GM12864 (cell line): ENCODE measurements around the gene ESPNL.
A peak's percentile ranks its signal among the peaks of the same experiment; 100 is the strongest.

ENCODE experiments used
- DNase-seq: peaks from one replicate; pipeline ENCODE4 v3.0.0-alpha.2; 2011; ENCODE audit warnings: low read depth
- H3K4me3 ChIP-seq: 2 replicates; pipeline ENCODE4 v1.5.1; 2011; ENCODE audit warnings: mild to moderate bottlenecking, low read depth, low read length, control low read depth
- TF ChIP-seq, protein P1 (sequence below): IDR thresholded peaks from 2 replicates; pipeline ENCODE4 v1.5.1; 2011; ENCODE audit warnings: low read depth, mild to moderate bottlenecking, moderate library complexity, low read length, control low read depth, inconsistent platforms; ENCODE audit errors: missing control alignments

The ESPNL gene

DNA sequence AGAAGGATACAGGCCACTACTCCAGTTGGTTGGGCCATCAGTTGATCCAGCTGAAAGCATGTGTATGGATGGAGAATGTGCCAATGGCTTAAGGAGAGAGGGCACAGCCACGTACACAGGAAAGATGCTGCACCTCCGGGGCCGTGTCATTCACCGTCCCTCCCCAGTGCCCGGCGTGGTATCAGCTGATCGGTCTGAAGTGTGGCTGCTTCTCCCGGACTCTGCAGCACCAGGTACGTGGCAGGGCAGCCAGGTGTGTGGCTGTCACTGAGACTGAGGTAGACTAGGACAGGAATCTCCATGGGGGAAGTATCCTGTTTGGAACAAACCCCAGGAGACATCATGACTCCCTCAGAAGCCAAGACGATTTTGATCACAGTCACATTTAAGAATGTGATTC lies 54.4 kb downstream of the ESPNL start:
- H3K4me3 ChIP-seq = no peak overlapping the region
- DNase-seq = no peak
- TF ChIP-seq, protein P1, sequence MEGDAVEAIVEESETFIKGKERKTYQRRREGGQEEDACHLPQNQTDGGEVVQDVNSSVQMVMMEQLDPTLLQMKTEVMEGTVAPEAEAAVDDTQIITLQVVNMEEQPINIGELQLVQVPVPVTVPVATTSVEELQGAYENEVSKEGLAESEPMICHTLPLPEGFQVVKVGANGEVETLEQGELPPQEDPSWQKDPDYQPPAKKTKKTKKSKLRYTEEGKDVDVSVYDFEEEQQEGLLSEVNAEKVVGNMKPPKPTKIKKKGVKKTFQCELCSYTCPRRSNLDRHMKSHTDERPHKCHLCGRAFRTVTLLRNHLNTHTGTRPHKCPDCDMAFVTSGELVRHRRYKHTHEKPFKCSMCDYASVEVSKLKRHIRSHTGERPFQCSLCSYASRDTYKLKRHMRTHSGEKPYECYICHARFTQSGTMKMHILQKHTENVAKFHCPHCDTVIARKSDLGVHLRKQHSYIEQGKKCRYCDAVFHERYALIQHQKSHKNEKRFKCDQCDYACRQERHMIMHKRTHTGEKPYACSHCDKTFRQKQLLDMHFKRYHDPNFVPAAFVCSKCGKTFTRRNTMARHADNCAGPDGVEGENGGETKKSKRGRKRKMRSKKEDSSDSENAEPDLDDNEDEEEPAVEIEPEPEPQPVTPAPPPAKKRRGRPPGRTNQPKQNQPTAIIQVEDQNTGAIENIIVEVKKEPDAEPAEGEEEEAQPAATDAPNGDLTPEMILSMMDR = no peak

DNA sequence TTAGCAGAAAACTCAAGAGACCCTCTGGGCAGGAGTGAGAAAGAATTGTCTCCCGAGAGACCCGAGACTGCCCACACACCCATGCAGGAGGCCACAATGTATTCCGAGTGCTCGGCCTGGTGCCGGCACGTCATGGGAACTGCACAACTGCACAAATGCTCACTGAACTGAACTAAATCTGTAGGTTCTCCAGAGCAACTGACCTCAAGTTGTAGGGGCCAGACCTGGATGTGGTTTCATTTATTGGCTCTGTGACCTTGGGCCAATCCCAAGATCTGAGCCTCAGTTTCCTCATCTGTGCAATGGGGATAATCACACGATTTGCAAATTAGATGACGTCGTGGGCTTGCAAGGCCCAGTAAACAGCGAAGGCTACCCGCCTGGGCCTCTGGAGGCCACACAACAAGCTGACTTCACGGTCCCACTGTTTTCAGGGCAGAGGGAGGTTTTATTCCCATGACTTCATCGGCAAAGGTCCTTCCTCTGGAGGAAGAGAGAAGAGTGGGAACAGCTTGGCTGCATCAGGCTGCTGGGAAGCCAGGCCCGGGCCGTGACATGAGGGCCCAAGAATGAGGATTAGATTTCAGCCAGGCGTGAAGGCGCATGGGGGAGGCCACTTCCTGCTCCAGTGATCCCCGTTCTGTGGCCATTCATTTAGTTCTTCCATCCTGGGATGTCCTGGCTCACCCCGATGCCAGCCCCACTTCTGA lies 55.1 kb downstream of the ESPNL start:
- DNase-seq = no peak
- no peak overlapping the region for H3K4me3 ChIP-seq
- TF ChIP-seq, protein P1 = no peak

DNA sequence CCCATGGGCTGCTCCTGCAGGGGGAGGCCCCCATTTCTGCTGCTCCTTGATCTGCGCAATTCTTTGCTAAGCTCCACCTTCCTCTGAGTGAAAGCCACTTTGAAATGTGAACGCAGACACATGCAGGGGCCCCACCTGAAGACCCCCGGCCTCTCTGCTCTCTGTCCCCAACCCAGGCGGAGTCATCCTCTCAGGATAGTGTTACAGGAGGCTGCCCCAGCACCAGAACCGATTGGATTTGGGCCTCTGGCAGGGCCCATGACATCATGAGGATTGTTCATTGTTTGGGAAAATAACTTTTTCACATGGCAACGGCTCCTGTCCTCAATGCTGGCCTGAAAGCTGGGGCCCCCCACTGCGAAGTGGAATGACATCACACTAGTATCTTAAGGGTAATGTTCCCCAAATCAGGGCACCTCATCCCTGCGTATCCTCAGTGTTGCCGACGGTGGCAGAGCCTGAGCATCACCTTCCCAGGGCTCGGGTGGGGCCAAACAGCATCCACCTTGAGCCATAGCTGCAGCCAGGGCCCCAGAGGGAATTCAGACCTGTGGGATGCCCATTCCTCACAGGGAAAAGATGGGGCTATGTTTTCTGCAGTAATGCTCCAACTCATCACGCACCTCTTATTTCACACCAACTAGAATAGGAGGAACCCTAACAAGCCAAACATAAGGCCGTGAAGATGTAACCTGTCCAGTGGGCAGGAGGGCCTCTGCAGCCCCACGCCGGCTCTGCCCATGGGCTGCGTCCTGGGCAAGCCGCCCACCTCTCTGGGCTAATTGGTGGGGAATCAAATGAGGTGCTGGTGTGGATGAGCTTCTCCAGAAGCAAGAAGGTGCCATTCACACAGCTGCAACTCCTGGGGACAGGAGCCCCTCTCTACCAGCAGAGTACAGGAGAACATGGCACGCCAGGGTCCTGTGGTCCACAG lies 55.9 kb downstream of the ESPNL start:
- H3K4me3 ChIP-seq = no peak overlapping the region
- DNase-seq = no peak
- TF ChIP-seq, protein P1 = no peak

DNA sequence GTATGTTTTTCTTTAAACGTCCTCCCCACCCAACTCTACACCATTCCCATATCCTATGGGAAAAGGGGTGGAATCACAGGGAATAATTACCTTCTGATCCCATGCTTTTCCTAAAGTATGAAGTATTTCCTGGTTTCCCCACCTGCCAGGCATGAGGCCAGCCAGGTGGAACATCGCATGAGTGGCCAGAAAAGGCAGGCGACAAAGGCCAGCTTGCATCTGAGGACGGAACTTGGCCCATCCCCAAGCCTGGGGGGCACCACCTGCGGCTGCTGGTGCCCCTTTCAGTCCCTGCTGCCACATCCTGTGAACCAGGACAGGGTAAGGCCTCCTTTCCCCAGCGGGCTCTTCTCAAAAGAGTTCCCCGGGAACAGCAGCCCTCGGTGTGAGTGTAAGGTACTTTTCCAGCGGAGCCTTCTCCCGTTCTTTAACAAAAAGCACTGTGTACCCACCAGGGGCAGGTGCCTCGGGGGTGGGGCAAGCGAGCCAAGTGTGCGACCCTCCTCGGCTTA lies 57.4 kb downstream of the ESPNL start:
- no peak for DNase-seq
- TF ChIP-seq, protein P1 = no peak
- no peak overlapping the region for H3K4me3 ChIP-seq

DNA sequence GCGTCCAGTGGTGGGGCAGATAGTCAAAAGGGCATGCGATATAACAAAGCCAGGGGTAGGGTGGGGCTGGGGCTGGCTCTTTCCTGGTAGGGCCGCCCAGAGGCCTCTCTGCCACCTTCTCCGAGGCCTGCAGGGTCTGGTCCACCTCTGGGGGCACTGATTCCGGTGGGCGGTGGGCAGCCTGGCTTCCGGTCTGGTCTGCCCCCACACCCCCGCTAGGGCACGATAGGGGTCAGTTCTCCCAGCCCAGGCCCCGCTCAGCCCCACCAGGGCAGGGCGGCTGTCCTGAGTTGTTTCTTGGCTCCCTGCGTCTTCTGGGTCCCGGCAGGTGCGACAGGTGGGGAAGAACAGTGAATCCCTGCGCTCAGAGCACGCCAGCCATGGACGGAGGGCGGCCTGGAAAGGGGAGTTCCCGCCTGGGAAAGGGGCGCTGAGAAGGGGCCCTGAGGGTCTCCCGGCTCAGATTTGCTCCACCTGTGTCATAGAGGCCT lies 57.9 kb downstream of the ESPNL start:
- H3K4me3 ChIP-seq = no peak overlapping the region
- no peak for DNase-seq
- TF ChIP-seq, protein P1 = no peak

DNA sequence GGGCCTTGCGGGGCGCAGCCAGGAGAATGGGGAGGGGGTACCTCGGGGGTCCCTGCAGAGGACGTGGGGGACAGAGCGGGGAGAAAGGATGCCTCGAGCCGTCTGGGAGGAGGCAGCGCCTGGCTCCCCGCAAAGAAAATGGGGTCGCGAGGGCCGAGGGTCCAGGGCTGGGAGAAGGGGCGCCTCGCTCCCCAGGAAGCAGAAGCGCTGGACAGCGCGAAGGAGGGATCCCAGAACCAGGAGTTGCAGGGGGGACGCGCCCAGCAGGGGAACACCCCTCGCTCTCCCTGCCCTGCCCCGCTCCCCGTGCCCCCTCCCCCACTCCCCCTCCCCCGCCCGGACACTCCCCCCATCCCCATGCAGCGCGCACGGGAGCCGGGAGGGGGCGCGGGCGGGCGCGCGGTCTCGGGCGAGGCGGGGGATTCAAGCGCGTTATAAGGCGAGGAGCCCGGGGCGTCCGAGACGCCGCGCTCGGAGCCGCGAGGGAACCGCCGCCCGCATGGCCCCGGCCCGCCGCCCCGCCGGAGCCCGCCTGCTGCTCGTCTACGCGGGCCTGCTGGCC lies 58.5 kb downstream of the ESPNL start, which contains the start of gene ERFE:
TSS of gene ERFE (plus strand) at position 462 of the 562 bp plus-strand sequence. CDS start at position 500, 38 bp downstream.
- peak within 1 kb of the TSS; percentile 19; the same call in 1 of the 2 replicates for H3K4me3 ChIP-seq
- DNase-seq = no peak
- TF ChIP-seq, protein P1 = peak; percentile 27
